BLaER1 (cell line): ENCODE results near the gene ITIH4.

Experiments used
- H3K27ac ChIP-seq: shearing (Covaris generic); formaldehyde crosslinking; 2 replicates; pipeline ENCODE4 v1.8.1; 2022
- H3K27me3 ChIP-seq: shearing (Covaris generic); formaldehyde crosslinking; 2 replicates; pipeline ENCODE4 v1.8.1; 2022
- H3K36me3 ChIP-seq: shearing (Covaris generic); formaldehyde crosslinking; 2 replicates; pipeline ENCODE4 v1.8.1; 2022
- H3K4me1 ChIP-seq: shearing (Covaris generic); formaldehyde crosslinking; 2 replicates; pipeline ENCODE4 v1.8.1; 2022
- H3K4me2 ChIP-seq: shearing (Covaris generic); formaldehyde crosslinking; 2 replicates; pipeline ENCODE4 v1.8.1; 2022
- H3K4me3 ChIP-seq: shearing (Covaris generic); formaldehyde crosslinking; 2 replicates; pipeline ENCODE4 v1.8.1; 2022
- H3K9ac ChIP-seq: shearing (Covaris generic); formaldehyde crosslinking; 2 replicates; pipeline ENCODE4 v1.8.1; 2022
- H3K9me3 ChIP-seq: shearing (Covaris generic); formaldehyde crosslinking; 2 replicates; pipeline ENCODE4 v1.8.1; 2022
- H4K20me1 ChIP-seq: shearing (Covaris generic); formaldehyde crosslinking; 2 replicates; pipeline ENCODE4 v1.8.1; 2022
- Cebpa-rat ChIP-seq: shearing (Covaris generic); IDR thresholded peaks from 2 replicates; pipeline ENCODE4 v1.8.1; 2022

ITIH4 gene

DNA sequence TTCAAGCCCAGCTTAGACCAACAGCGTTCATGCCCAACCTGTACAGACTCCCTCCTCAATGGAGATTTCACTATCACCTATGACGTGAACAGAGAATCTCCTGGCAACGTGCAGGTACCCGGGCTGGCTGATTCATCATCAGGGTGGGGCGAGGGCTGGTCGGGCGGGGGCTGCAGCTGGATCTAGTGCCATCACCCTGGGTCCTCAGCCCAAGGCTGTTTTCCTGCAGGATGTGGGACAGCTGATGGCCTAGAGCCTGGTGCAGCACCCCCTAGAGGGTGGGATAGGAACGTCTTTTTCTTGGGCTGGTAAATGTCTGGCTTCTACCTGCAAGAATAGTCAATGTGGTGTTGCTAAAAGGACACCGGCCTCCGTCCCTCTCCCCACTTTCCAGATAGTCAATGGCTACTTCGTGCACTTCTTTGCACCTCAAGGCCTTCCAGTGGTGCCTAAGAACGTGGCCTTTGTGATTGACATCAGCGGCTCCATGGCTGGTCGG lies 31.4 kb downstream of the ITIH4 start:
- no peak overlapping the region for H3K27ac ChIP-seq
- TF ChIP-seq Cebpa-rat = no peak
- no peak overlapping the region for H3K9ac ChIP-seq
- peaks cover 67% of the 10 kb centered on the region for H3K4me1 ChIP-seq
- H4K20me1 ChIP-seq = no peaks in the 10 kb centered on the region
- H3K27me3 ChIP-seq = no peaks in the 10 kb centered on the region
- peaks cover 8% of the 10 kb centered on the region; the same call in 1 of the 2 replicates for H3K36me3 ChIP-seq
- no peak overlapping the region for H3K4me3 ChIP-seq
- no peak overlapping the region for H3K4me2 ChIP-seq
- no peaks in the 10 kb centered on the region for H3K9me3 ChIP-seq

DNA sequence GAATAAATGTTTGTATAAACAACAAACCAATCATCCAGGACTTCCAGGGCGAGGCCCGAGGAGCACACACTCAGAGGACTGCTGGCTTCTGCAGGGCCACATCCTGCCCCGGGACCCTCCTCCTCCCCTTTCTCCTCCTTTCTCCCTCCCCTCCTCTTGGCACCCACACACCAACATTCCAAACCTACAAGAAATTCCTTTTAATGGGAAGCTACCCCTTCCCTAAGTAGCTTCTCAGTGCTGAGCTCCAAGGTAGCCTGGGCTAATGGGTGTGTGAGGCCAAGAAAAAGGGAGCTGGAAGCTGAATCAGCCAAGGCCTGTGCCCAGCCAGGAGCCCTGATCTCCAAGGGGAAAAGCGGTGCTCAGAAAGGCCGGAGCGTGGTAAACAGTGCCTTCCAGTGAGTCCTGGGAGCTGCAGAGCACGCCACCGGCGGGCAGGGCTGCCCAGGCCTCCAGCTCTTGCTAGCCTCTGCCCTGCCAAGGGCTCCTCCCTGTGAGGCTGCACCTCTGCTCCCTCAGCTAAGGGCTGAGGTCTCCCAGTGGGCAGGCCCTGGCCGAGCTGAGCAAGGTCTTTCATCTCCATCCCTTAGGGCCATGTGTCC lies 32.0 kb downstream of the ITIH4 start:
- H3K4me2 ChIP-seq = peak overlapping the region; percentile 19; the same call in 1 of the 2 replicates
- no peak for TF ChIP-seq Cebpa-rat
- H4K20me1 ChIP-seq = no peaks in the 10 kb centered on the region
- H3K4me1 ChIP-seq = peaks cover 69% of the 10 kb centered on the region
- H3K4me3 ChIP-seq = no peak overlapping the region
- no peaks in the 10 kb centered on the region for H3K9me3 ChIP-seq
- H3K9ac ChIP-seq = no peak overlapping the region
- H3K27ac ChIP-seq = peak overlapping the region; percentile 49; the same call in 1 of the 2 replicates
- H3K27me3 ChIP-seq = no peaks in the 10 kb centered on the region
- H3K36me3 ChIP-seq = peaks cover 8% of the 10 kb centered on the region; the same call in 1 of the 2 replicates

DNA sequence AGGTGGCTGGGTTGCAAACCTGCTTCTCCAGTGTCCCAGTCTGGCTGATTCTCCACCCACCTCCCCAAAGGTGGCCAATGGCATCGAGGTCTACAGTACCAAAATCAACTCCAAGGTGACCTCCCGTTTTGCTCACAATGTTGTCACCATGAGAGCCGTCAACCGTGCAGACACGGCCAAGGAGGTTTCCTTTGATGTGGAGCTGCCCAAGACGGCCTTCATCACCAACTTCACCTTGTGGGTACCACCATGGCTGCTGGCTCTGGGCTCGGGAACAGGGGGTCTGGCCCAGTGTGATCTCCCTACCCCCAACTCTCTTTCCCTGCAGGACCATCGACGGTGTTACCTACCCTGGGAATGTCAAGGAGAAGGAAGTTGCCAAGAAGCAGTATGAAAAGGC lies 34.1 kb downstream of the ITIH4 start:
- Histone ChIP-seq H4K20me1 (no peaks in the 10 kb centered on the region), H3K36me3 (peaks cover 8% of the 10 kb centered on the region; the same call in 1 of the 2 replicates), H3K9ac (no peak overlapping the region), H3K4me2 (peak overlapping the region; percentile 90), H3K4me3 (no peak overlapping the region), H3K27me3 (no peaks in the 10 kb centered on the region), H3K27ac (peak overlapping the region; percentile 93; the same call in 1 of the 2 replicates), H3K4me1 (peaks cover 85% of the 10 kb centered on the region), H3K9me3 (no peaks in the 10 kb centered on the region)
- no peak for TF ChIP-seq Cebpa-rat

DNA sequence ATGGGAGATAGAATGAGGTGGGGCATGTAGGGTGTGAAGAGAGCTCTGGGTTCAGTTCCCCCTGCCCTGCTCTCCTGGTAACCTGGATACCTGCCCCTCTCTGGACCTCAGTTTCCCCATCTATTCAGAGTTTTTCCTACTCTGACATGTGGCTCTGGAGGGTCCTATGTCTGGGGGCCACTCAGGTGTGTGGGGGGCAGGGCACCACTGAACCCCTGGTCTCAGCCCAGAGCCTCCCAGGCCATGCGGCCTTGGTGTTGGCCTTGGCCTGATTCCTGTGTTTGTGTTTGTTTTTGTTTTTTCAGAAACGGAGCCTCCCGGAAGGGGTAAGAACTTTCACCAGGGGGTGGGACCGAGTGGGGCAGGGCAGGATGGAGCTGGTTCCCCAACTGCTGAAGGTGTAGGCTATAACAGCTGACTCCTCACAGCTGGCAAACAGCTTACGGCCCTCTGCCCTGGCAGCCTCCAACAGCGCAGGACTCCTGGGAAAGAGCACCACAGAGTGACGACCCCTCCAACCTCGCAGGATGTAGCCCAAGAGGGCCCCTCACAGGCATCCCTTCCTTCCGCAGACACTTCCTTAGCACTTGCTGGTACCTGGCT lies 35.1 kb downstream of the ITIH4 start:
- Histone ChIP-seq H4K20me1 (no peaks in the 10 kb centered on the region), H3K9me3 (no peaks in the 10 kb centered on the region), H3K9ac (peak overlapping the region; percentile 79), H3K27ac (peak overlapping the region; percentile 93), H3K27me3 (no peaks in the 10 kb centered on the region), H3K4me1 (peaks cover 95% of the 10 kb centered on the region), H3K4me3 (no peak overlapping the region), H3K4me2 (peak overlapping the region; percentile 90), H3K36me3 (0 out of 2 replicates have a peak, but pooled peaks cover 4% of the 10 kb centered on the region)
- TF ChIP-seq Cebpa-rat = no peak

DNA sequence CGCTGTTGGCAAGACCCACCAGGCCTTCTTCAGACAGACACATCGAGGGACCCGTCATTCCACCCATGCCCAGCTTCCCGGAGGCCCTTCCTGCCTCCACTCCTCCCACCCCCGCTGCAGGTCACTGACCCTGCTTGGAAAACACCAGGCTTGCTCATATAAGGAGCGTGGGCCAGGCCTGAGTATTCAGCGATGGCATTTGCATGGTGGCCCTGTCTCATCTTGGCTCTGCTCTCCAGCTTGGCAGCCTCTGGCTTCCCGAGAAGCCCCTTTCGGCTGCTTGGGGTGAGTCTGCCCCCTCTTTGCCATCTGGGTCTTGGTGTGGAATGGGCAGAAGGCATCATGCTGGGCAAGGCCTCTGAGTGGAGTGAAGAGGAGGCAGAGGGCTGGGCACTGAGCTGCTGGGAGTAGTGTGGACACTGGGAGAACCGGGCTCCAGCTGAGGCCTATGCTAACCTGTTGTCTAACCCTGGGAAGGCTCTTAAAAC lies 35.8 kb downstream of the ITIH4 start, which contains the start of gene ITIH3:
ITIH3 (plus strand) TSS at position 185 of the 488 bp plus-strand sequence; CDS start at position 193, 8 bp downstream.
- no peaks in the 10 kb centered on the region for H3K27me3 ChIP-seq
- no peaks in the 10 kb centered on the region for H3K9me3 ChIP-seq
- no peak for TF ChIP-seq Cebpa-rat
- H4K20me1 ChIP-seq = no peaks in the 10 kb centered on the region
- peak within 1 kb of the TSS; percentile 93 for H3K27ac ChIP-seq
- H3K9ac ChIP-seq = peak within 1 kb of the TSS; percentile 79
- peak within 1 kb of the TSS; percentile 90 for H3K4me2 ChIP-seq
- H3K4me1 ChIP-seq = peaks cover 100% of the 10 kb centered on the region
- no peaks in the 10 kb centered on the region for H3K36me3 ChIP-seq
- 0 out of 2 replicates have a peak within 1 kb of the TSS, but pooled peaks have one; percentile 5 for H3K4me3 ChIP-seq

DNA sequence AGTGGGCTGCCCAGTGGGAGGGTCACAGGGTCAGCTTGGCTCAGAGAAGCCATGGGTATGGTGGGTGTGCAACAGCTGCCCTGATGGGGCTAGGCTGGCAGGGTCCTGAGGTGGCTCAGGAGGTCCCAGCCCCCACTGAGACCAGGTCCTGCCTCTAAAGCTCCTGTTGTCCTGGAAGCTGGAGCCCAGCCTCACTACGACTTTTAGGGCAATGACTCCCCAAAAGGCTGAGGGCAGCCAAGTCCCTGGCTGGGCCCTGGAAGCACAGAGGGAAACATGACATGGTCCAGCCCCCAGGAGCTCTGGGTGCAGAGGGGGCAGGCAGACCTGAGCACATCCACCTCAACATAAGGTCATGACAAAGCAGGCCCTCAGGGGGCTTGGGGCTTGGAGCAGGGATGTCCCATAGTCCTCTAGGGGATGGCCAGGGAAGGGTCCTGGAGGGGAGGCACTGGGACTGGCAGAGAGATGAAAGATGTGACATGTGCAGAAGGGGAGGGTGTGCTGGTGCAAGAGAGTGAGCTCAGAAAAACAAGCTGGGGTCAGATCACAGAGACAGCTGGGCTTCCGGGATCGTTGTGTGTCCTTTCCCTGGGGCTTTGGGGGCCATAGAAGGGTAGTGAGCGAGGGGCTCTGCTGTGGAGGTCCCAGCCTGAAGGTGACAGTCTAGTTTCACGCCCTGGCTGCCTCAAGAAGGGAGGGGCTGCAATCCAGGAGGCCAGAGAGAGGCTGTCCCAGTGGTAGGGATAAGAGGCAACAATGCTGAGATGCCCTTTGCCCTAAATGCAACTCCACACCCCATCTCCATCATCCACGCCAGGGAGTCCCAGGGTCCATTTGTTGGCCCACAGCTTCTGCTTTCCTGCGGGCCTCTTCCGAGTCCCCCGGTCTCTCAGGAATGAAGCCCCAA lies 36.5 kb downstream of the ITIH4 start:
- Histone ChIP-seq H3K9ac (peak overlapping the region; percentile 79), H3K27me3 (no peaks in the 10 kb centered on the region), H3K27ac (peak overlapping the region; percentile 93), H4K20me1 (no peaks in the 10 kb centered on the region), H3K9me3 (no peaks in the 10 kb centered on the region), H3K4me3 (0 out of 2 replicates have a peak overlapping the region, but pooled peaks have one; percentile 5), H3K36me3 (no peaks in the 10 kb centered on the region), H3K4me2 (peak overlapping the region; percentile 90), H3K4me1 (peaks cover 100% of the 10 kb centered on the region)
- no peak for TF ChIP-seq Cebpa-rat

DNA sequence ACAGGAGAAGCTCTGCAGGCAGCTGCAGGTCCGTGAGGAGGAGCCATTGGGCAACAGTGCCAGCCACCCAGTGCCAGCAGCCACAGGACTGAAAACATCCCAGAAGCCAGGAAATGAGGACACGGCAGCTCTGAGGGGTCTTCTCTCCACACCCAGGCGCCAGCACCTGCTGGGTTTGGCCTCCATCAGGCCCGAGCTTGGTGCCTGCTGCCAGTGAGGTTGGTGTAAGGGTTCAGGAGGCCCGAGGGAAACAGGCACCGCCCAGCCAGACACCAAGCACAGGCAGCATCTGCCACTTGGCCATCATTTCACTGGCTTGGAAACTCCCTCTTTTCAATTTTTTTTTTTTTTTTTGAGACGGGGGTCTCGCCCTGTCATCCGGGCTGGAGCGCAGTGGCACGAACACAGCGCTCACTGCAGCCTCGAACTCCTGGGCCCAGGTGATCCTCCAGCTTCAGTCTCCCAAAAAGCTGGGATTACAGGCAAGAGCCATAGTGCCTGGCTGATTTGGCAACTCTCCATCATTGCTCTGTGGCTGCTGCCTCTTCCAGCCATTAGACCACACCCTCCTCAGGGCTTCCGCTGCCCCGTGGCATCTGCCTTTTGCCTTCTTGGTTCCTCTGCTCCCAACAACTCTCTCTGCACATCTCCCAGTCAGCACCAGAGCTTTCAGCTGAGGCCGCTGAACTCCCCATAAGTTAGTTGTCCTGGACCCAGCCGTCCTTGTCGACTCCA lies 37.3 kb downstream of the ITIH4 start:
- H3K4me3 ChIP-seq = no peak overlapping the region

DNA sequence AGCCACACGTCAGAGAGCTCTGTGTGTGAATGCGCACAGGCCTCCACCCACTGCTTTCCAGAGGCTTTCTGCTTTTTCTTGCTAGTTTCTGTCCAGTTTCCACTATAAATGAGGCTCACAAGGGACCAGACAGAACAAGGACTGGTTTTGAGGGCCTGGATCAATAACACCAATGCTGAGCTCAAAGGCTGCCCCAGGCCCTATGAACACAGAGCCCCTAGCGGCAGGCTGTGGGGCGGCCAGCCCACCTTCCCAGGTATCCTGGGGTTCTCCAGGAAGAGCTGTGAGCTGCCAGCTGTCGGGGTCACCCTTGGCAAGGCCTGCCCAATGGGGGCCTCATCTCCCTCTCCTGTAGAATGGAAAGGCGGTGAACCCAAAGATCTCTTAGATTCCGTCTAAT lies 38.1 kb downstream of the ITIH4 start:
- Histone ChIP-seq H4K20me1 (no peaks in the 10 kb centered on the region), H3K27me3 (no peaks in the 10 kb centered on the region), H3K36me3 (no peaks in the 10 kb centered on the region), H3K4me1 (peaks cover 91% of the 10 kb centered on the region), H3K4me2 (peak overlapping the region; percentile 90), H3K9ac (peak overlapping the region; percentile 79), H3K9me3 (no peaks in the 10 kb centered on the region), H3K4me3 (no peak overlapping the region), H3K27ac (peak overlapping the region; percentile 93)
- TF ChIP-seq Cebpa-rat = no peak

More for the DNA sequence above, 37.3 kb downstream of the ITIH4 start:
- Histone ChIP-seq H3K27ac (peak overlapping the region; percentile 93), H3K4me2 (peak overlapping the region; percentile 90), H3K9me3 (no peaks in the 10 kb centered on the region), H3K36me3 (no peaks in the 10 kb centered on the region), H3K4me1 (peaks cover 98% of the 10 kb centered on the region), H3K27me3 (no peaks in the 10 kb centered on the region), H4K20me1 (no peaks in the 10 kb centered on the region), H3K9ac (peak overlapping the region; percentile 79)
- TF ChIP-seq Cebpa-rat = peak; percentile 22; the same call in 1 of the 2 replicates

DNA sequence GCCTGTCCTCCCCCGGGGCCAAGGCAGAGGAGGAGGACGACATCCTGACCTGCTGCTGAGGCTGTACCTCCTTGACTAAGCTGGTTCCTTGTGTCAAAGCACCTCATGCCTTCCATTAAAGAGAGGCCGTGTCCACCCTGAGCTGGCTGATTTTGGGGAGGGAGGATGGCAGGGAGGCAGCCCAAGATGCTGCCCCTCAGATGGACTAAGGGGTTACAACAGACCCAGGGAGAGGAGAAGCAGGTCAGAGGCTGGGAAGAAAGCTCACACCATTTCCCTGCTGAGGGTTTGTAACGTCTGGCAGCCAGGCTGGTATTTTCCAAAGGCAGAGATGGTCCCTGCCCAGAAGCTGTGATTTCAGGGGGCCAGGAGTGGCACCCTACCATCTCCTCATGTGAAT lies 38.5 kb downstream of the ITIH4 start:
- peak overlapping the region; percentile 79 for H3K9ac ChIP-seq

More for the DNA sequence above, 38.5 kb downstream of the ITIH4 start:
- Histone ChIP-seq H3K4me1 (peaks cover 86% of the 10 kb centered on the region), H4K20me1 (no peaks in the 10 kb centered on the region), H3K27me3 (no peaks in the 10 kb centered on the region), H3K4me3 (no peak overlapping the region), H3K36me3 (no peaks in the 10 kb centered on the region), H3K4me2 (peak overlapping the region; percentile 90), H3K9me3 (no peaks in the 10 kb centered on the region), H3K27ac (peak overlapping the region; percentile 93)
- no peak for TF ChIP-seq Cebpa-rat
